HEK293T (cell line): ENCODE measurements around the gene KCND3.

Experiments used
- ARNT ChIP-seq: fragments of 450-650 bp; IDR thresholded peaks from 2 replicates; pipeline ENCODE4 v1.6.1; 2017; ENCODE audit warnings: mild to moderate bottlenecking
- BHLHE40 ChIP-seq: fragments of 450-650 bp; IDR thresholded peaks from 2 replicates; pipeline ENCODE4 v1.6.1; 2016; ENCODE audit warnings: mild to moderate bottlenecking, moderate library complexity, borderline replicate concordance
- ELF4 ChIP-seq: fragments of 450-650 bp; IDR thresholded peaks from 2 replicates; pipeline ENCODE4 v1.6.1; 2017; ENCODE audit warnings: antibody characterized with exemption
- FOXA1 ChIP-seq: fragments of 450-650 bp; IDR thresholded peaks from 2 replicates; pipeline ENCODE4 v1.6.1; 2016; ENCODE audit warnings: mild to moderate bottlenecking
- FOXK2 ChIP-seq: fragments of 450-650 bp; IDR thresholded peaks from 2 replicates; pipeline ENCODE4 v1.6.1; 2016; ENCODE audit warnings: mild to moderate bottlenecking
- FOXM1 ChIP-seq: fragments of 450-650 bp; IDR thresholded peaks from 2 replicates; pipeline ENCODE4 v1.6.1; 2017; ENCODE audit warnings: mild to moderate bottlenecking, borderline replicate concordance
- HDGF ChIP-seq: fragments of 450-650 bp; IDR thresholded peaks from 2 replicates; pipeline ENCODE4 v1.6.1; 2017; ENCODE audit warnings: antibody characterized with exemption, borderline replicate concordance
- LEF1 ChIP-seq: fragments of 450-650 bp; IDR thresholded peaks from 2 replicates; pipeline ENCODE4 v1.6.1; 2017; ENCODE audit warnings: mild to moderate bottlenecking, borderline replicate concordance
- NFRKB ChIP-seq: fragments of 450-650 bp; IDR thresholded peaks from 2 replicates; pipeline ENCODE4 v1.6.1; 2016; ENCODE audit warnings: mild to moderate bottlenecking, moderate library complexity
- SP1 ChIP-seq: fragments of 450-650 bp; IDR thresholded peaks from 2 replicates; pipeline ENCODE4 v1.6.1; 2017
- SUZ12 ChIP-seq: fragments of 450-650 bp; IDR thresholded peaks from 2 replicates; pipeline ENCODE4 v1.6.1; 2016; ENCODE audit warnings: mild to moderate bottlenecking
- ZNF384 ChIP-seq: fragments of 450-650 bp; IDR thresholded peaks from 2 replicates; pipeline ENCODE4 v1.6.1; 2016
- TF ChIP-seq, protein P1 (sequence below): fragments of 450-650 bp; IDR thresholded peaks from 2 replicates; pipeline ENCODE4 v1.6.1; 2016

DNA sequence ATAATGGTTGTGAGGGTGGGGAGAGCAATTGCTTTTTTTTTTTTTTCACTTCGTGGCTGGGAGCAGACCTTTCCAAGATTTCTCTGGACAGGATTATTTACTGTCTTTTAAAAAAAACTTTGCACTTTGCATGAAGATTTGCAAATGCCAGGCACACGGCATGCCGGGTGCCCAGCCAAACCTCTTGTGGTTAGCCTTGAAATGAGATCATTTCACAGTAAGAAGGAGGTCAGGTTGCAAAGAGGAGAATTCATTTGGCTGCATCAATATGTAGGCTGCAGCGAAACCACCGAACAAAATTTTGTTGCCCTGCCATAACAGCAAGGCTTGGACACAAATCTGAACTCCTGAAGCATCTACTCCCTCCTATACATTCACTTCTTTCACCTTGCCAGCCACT lies 36.5 kb upstream of the KCND3 start:
- no peak for TF ChIP-seq FOXA1
- no peak for TF ChIP-seq NFRKB
- TF ChIP-seq, protein P1, sequence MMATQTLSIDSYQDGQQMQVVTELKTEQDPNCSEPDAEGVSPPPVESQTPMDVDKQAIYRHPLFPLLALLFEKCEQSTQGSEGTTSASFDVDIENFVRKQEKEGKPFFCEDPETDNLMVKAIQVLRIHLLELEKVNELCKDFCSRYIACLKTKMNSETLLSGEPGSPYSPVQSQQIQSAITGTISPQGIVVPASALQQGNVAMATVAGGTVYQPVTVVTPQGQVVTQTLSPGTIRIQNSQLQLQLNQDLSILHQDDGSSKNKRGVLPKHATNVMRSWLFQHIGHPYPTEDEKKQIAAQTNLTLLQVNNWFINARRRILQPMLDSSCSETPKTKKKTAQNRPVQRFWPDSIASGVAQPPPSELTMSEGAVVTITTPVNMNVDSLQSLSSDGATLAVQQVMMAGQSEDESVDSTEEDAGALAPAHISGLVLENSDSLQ, result no peak
- TF ChIP-seq ZNF384, result no peak
- no peak for TF ChIP-seq ELF4
- TF ChIP-seq SP1, result no peak
- no peak for TF ChIP-seq FOXK2
- no peak for TF ChIP-seq LEF1
- no peak for TF ChIP-seq BHLHE40
- no peak for TF ChIP-seq ARNT
- no peak for TF ChIP-seq HDGF
- no peak for TF ChIP-seq FOXM1
- no peak for TF ChIP-seq SUZ12
